ENCODE measurements around the gene TRPV3. TPM values are rescaled to one million over a fixed set of nuclear protein-coding genes. Genes with fewer than 3 reads are reported as not detected.

TRPV3 gene
- total RNA-seq, result 0.52 TPM

- no peak within 1 kb of the TSS for H3K27ac ChIP-seq (ENCODE audit: low read depth, low read length)
- H3K27me3 ChIP-seq (ENCODE audit: control insufficient read depth in 3 of 3, insufficient read depth in 3 of 3, low read length in 3 of 3), result no peaks in the 10 kb centered on the region
- H3K36me3 ChIP-seq (ENCODE audit: control insufficient read depth in 3 of 3, insufficient read depth in 3 of 3, low read length in 3 of 3), result no peaks in the 10 kb centered on the region
- peak within 1 kb of the TSS in 1 of 3 donors; percentile 67 for H3K4me3 ChIP-seq (ENCODE audit: low read length in 3 of 3)
- H3K9me3 ChIP-seq (ENCODE audit: control insufficient read depth in 3 of 3, low read length in 3 of 3), result no peaks in the 10 kb centered on the region
- peak within 1 kb of the TSS in 1 of 3 donors; percentile 70 for H3K9ac ChIP-seq (ENCODE audit: low read depth in 1 of 3, low read length in 3 of 3)
- H3K4me1 ChIP-seq (ENCODE audit: control insufficient read depth in 3 of 3, insufficient read depth in 3 of 3, low read length in 3 of 3), result peaks cover 11 to 26% (median 17%) of the 10 kb centered on the region in 3 donors
These were observed at the start of gene TRPV3 for GRCh38 chr17:3557768-3558583. Gene TRPV3 (minus strand): TSS chr17:3557812. CDS start chr17:3554850, 2,962 bp downstream.

GRCh38 chr17:3603870-3604259, 46.3 kb upstream of the TRPV3 start:
- Histone ChIP-seq H3K4me1 (ENCODE audit: control insufficient read depth in 3 of 3, insufficient read depth in 3 of 3, low read length in 3 of 3) (no peaks in the 10 kb centered on the region), H3K9me3 (ENCODE audit: control insufficient read depth in 3 of 3, low read length in 3 of 3) (no peaks in the 10 kb centered on the region), H3K27ac (ENCODE audit: low read depth, low read length) (no peak overlapping the region), H3K27me3 (ENCODE audit: control insufficient read depth in 3 of 3, insufficient read depth in 3 of 3, low read length in 3 of 3) (no peaks in the 10 kb centered on the region), H3K36me3 (ENCODE audit: control insufficient read depth in 3 of 3, insufficient read depth in 3 of 3, low read length in 3 of 3) (peaks cover 12 to 28% (median 24%) of the 10 kb centered on the region in 3 donors), H3K4me3 (ENCODE audit: low read length in 3 of 3) (no peak overlapping the region), H3K9ac (ENCODE audit: low read depth in 1 of 3, low read length in 3 of 3) (no peak overlapping the region)

GRCh38 chr17:3603119-3603869, 45.7 kb upstream of the TRPV3 start:
- H3K36me3 ChIP-seq (ENCODE audit: control insufficient read depth in 3 of 3, insufficient read depth in 3 of 3, low read length in 3 of 3), result peaks cover 12 to 24% (median 22%) of the 10 kb centered on the region in 3 donors
- no peak overlapping the region for H3K27ac ChIP-seq (ENCODE audit: low read depth, low read length)
- H3K4me3 ChIP-seq (ENCODE audit: low read length in 3 of 3), result no peak overlapping the region
- H3K4me1 ChIP-seq (ENCODE audit: control insufficient read depth in 3 of 3, insufficient read depth in 3 of 3, low read length in 3 of 3), result no peaks in the 10 kb centered on the region
- H3K27me3 ChIP-seq (ENCODE audit: control insufficient read depth in 3 of 3, insufficient read depth in 3 of 3, low read length in 3 of 3), result no peaks in the 10 kb centered on the region
- H3K9ac ChIP-seq (ENCODE audit: low read depth in 1 of 3, low read length in 3 of 3), result no peak overlapping the region
- H3K9me3 ChIP-seq (ENCODE audit: control insufficient read depth in 3 of 3, low read length in 3 of 3), result no peaks in the 10 kb centered on the region

- Histone ChIP-seq H3K4me3 (ENCODE audit: low read length in 3 of 3) (no peak overlapping the region), H3K9me3 (ENCODE audit: control insufficient read depth in 3 of 3, low read length in 3 of 3) (no peaks in the 10 kb centered on the region), H3K9ac (ENCODE audit: low read depth in 1 of 3, low read length in 3 of 3) (no peak overlapping the region), H3K27me3 (ENCODE audit: control insufficient read depth in 3 of 3, insufficient read depth in 3 of 3, low read length in 3 of 3) (no peaks in the 10 kb centered on the region), H3K27ac (ENCODE audit: low read depth, low read length) (no peak overlapping the region), H3K36me3 (ENCODE audit: control insufficient read depth in 3 of 3, insufficient read depth in 3 of 3, low read length in 3 of 3) (peaks cover 12 to 23% (median 20%) of the 10 kb centered on the region in 3 donors), H3K4me1 (ENCODE audit: control insufficient read depth in 3 of 3, insufficient read depth in 3 of 3, low read length in 3 of 3) (no peaks in the 10 kb centered on the region)
These were observed 44.9 kb upstream of the TRPV3 start for GRCh38 chr17:3602499-3602898.

GRCh38 chr17:3600529-3601205, 43.1 kb upstream of the TRPV3 start:
- no peaks in the 10 kb centered on the region for H3K9me3 ChIP-seq (ENCODE audit: control insufficient read depth in 3 of 3, low read length in 3 of 3)
- no peaks in the 10 kb centered on the region for H3K27me3 ChIP-seq (ENCODE audit: control insufficient read depth in 3 of 3, insufficient read depth in 3 of 3, low read length in 3 of 3)
- peaks cover 4 to 16% (median 12%) of the 10 kb centered on the region in 3 donors for H3K36me3 ChIP-seq (ENCODE audit: control insufficient read depth in 3 of 3, insufficient read depth in 3 of 3, low read length in 3 of 3)
- no peak overlapping the region for H3K9ac ChIP-seq (ENCODE audit: low read depth in 1 of 3, low read length in 3 of 3)
- no peak overlapping the region for H3K4me3 ChIP-seq (ENCODE audit: low read length in 3 of 3)
- peaks cover 0 to 1% (median 0%) of the 10 kb centered on the region in 3 donors for H3K4me1 ChIP-seq (ENCODE audit: control insufficient read depth in 3 of 3, insufficient read depth in 3 of 3, low read length in 3 of 3)
- H3K27ac ChIP-seq (ENCODE audit: low read depth, low read length), result no peak overlapping the region

- Histone ChIP-seq H3K36me3 (ENCODE audit: control insufficient read depth in 3 of 3, insufficient read depth in 3 of 3, low read length in 3 of 3) (peaks cover 0 to 2% (median 0%) of the 10 kb centered on the region in 3 donors), H3K27ac (ENCODE audit: low read depth, low read length) (no peak overlapping the region), H3K9ac (ENCODE audit: low read depth in 1 of 3, low read length in 3 of 3) (no peak overlapping the region), H3K4me1 (ENCODE audit: control insufficient read depth in 3 of 3, insufficient read depth in 3 of 3, low read length in 3 of 3) (peaks cover 0 to 11% (median 4%) of the 10 kb centered on the region in 3 donors), H3K27me3 (ENCODE audit: control insufficient read depth in 3 of 3, insufficient read depth in 3 of 3, low read length in 3 of 3) (no peaks in the 10 kb centered on the region), H3K4me3 (ENCODE audit: low read length in 3 of 3) (no peak overlapping the region), H3K9me3 (ENCODE audit: control insufficient read depth in 3 of 3, low read length in 3 of 3) (no peaks in the 10 kb centered on the region)
These were observed 40.5 kb upstream of the TRPV3 start for GRCh38 chr17:3598078-3598477.

- H3K4me3 ChIP-seq (ENCODE audit: low read length in 3 of 3), result no peak overlapping the region
- H3K4me1 ChIP-seq (ENCODE audit: control insufficient read depth in 3 of 3, insufficient read depth in 3 of 3, low read length in 3 of 3), result peaks cover 0 to 11% (median 4%) of the 10 kb centered on the region in 3 donors
- H3K9ac ChIP-seq (ENCODE audit: low read depth in 1 of 3, low read length in 3 of 3), result peak overlapping the region in 1 of 3 donors; percentile 40
- no peak overlapping the region for H3K27ac ChIP-seq (ENCODE audit: low read depth, low read length)
- no peaks in the 10 kb centered on the region for H3K9me3 ChIP-seq (ENCODE audit: control insufficient read depth in 3 of 3, low read length in 3 of 3)
- H3K27me3 ChIP-seq (ENCODE audit: control insufficient read depth in 3 of 3, insufficient read depth in 3 of 3, low read length in 3 of 3), result no peaks in the 10 kb centered on the region
- H3K36me3 ChIP-seq (ENCODE audit: control insufficient read depth in 3 of 3, insufficient read depth in 3 of 3, low read length in 3 of 3), result peaks cover 0 to 2% (median 0%) of the 10 kb centered on the region in 3 donors
These were observed 39.3 kb upstream of the TRPV3 start for GRCh38 chr17:3596804-3597464.

GRCh38 chr17:3594976-3595375, 37.4 kb upstream of the TRPV3 start:
- Histone ChIP-seq H3K9ac (ENCODE audit: low read depth in 1 of 3, low read length in 3 of 3) (no peak overlapping the region), H3K27me3 (ENCODE audit: control insufficient read depth in 3 of 3, insufficient read depth in 3 of 3, low read length in 3 of 3) (no peaks in the 10 kb centered on the region), H3K4me3 (ENCODE audit: low read length in 3 of 3) (no peak overlapping the region), H3K36me3 (ENCODE audit: control insufficient read depth in 3 of 3, insufficient read depth in 3 of 3, low read length in 3 of 3) (peaks cover 10 to 16% (median 14%) of the 10 kb centered on the region in 3 donors), H3K27ac (ENCODE audit: low read depth, low read length) (no peak overlapping the region), H3K9me3 (ENCODE audit: control insufficient read depth in 3 of 3, low read length in 3 of 3) (no peaks in the 10 kb centered on the region), H3K4me1 (ENCODE audit: control insufficient read depth in 3 of 3, insufficient read depth in 3 of 3, low read length in 3 of 3) (peaks cover 0 to 11% (median 4%) of the 10 kb centered on the region in 3 donors)

GRCh38 chr17:3594051-3594800, 36.6 kb upstream of the TRPV3 start:
- no peak overlapping the region for H3K27ac ChIP-seq (ENCODE audit: low read depth, low read length)
- peak overlapping the region in 2 of 3 donors; percentile 21 to 33 for H3K9ac ChIP-seq (ENCODE audit: low read depth in 1 of 3, low read length in 3 of 3)
- H3K4me3 ChIP-seq (ENCODE audit: low read length in 3 of 3), result peak overlapping the region in 1 of 3 donors; percentile 9
- peaks cover 18 to 23% (median 21%) of the 10 kb centered on the region in 3 donors for H3K36me3 ChIP-seq (ENCODE audit: control insufficient read depth in 3 of 3, insufficient read depth in 3 of 3, low read length in 3 of 3)
- H3K9me3 ChIP-seq (ENCODE audit: control insufficient read depth in 3 of 3, low read length in 3 of 3), result no peaks in the 10 kb centered on the region
- no peaks in the 10 kb centered on the region for H3K27me3 ChIP-seq (ENCODE audit: control insufficient read depth in 3 of 3, insufficient read depth in 3 of 3, low read length in 3 of 3)
- peaks cover 0 to 11% (median 4%) of the 10 kb centered on the region in 3 donors for H3K4me1 ChIP-seq (ENCODE audit: control insufficient read depth in 3 of 3, insufficient read depth in 3 of 3, low read length in 3 of 3)
